Activated CD4-positive, CD25-positive, alpha-beta regulatory T cell treated with anti-CD3 and anti-CD28 coated beads, Interleukin-2, amount 50 U/mL, for 72 hours (primary cell): ENCODE data around the gene AHCYL2.
"Not testable (repeated sequence)": the region's sequence is repeated elsewhere in the genome, so short reads cannot be mapped to it uniquely, and the experiment has no call there.

Source experiments
- DNase-seq: peaks from one replicate; pipeline ENCODE4 v3.0.0; 2021

Gene AHCYL2

GRCh38 chr7:129356176-129356575, 131.3 kb downstream of the AHCYL2 start:
- no peak for DNase-seq

GRCh38 chr7:129359176-129359575, 134.3 kb downstream of the AHCYL2 start:
- DNase-seq, result no peak

GRCh38 chr7:129359638-129360037, 134.8 kb downstream of the AHCYL2 start:
- DNase-seq, result no peak

GRCh38 chr7:129361771-129362170, 136.9 kb downstream of the AHCYL2 start:
- no peak for DNase-seq

GRCh38 chr7:129362496-129362895, 137.7 kb downstream of the AHCYL2 start:
- DNase-seq, result no peak

- no peak for DNase-seq
Observed at GRCh38 chr7:129367349-129367699, 142.5 kb downstream of the AHCYL2 start.

- DNase-seq, result peak; percentile 77
Observed at GRCh38 chr7:129367700-129368388, 143.0 kb downstream of the AHCYL2 start.

GRCh38 chr7:129368389-129368986, 143.7 kb downstream of the AHCYL2 start:
- DNase-seq, result peak; percentile 34

- DNase-seq, result not testable (repeated sequence)
Observed at GRCh38 chr7:129369447-129369846, 144.6 kb downstream of the AHCYL2 start.

GRCh38 chr7:129370812-129371211, 146.0 kb downstream of the AHCYL2 start:
- no peak for DNase-seq

- DNase-seq, result no peak
Observed at GRCh38 chr7:129371487-129371886, 146.7 kb downstream of the AHCYL2 start.

GRCh38 chr7:129373651-129374428, 149.0 kb downstream of the AHCYL2 start:
- no peak for DNase-seq

GRCh38 chr7:129375141-129375938, 150.5 kb downstream of the AHCYL2 start:
- no peak for DNase-seq

- peak; percentile 40 for DNase-seq
Observed at GRCh38 chr7:129376076-129376777, 151.4 kb downstream of the AHCYL2 start.

- no peak for DNase-seq
Observed at GRCh38 chr7:129376778-129377700, 152.2 kb downstream of the AHCYL2 start.

- DNase-seq, result no peak
Observed at GRCh38 chr7:129381710-129382484, 157.1 kb downstream of the AHCYL2 start.

GRCh38 chr7:129383542-129384132, 158.8 kb downstream of the AHCYL2 start:
- DNase-seq, result no peak

GRCh38 chr7:129385116-129385515, 160.3 kb downstream of the AHCYL2 start:
- DNase-seq, result no peak

- no peak for DNase-seq
Observed at GRCh38 chr7:129385598-129385997, 160.8 kb downstream of the AHCYL2 start.

GRCh38 chr7:129386506-129386905, 161.7 kb downstream of the AHCYL2 start:
- DNase-seq, result no peak
